ENCODE measurements around the gene SLC24A4.

- TF ChIP-seq, protein P1, sequence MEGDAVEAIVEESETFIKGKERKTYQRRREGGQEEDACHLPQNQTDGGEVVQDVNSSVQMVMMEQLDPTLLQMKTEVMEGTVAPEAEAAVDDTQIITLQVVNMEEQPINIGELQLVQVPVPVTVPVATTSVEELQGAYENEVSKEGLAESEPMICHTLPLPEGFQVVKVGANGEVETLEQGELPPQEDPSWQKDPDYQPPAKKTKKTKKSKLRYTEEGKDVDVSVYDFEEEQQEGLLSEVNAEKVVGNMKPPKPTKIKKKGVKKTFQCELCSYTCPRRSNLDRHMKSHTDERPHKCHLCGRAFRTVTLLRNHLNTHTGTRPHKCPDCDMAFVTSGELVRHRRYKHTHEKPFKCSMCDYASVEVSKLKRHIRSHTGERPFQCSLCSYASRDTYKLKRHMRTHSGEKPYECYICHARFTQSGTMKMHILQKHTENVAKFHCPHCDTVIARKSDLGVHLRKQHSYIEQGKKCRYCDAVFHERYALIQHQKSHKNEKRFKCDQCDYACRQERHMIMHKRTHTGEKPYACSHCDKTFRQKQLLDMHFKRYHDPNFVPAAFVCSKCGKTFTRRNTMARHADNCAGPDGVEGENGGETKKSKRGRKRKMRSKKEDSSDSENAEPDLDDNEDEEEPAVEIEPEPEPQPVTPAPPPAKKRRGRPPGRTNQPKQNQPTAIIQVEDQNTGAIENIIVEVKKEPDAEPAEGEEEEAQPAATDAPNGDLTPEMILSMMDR (IDR thresholded peaks at IDR 0.05; ENCODE audit: extremely low read depth in 1 of 2, insufficient read depth in 1 of 2, low read depth in 1 of 2, low read length in 2 of 2): no peak
- TF ChIP-seq EZH2 (IDR thresholded peaks at IDR 0.05; ENCODE audit: borderline replicate concordance, low read depth, low read length, severe bottlenecking): no peak
- TF ChIP-seq POLR2AphosphoS5 (IDR thresholded peaks at IDR 0.05; ENCODE audit: insufficient read depth, low read depth, low read length): no peak
- TF ChIP-seq, protein P2, sequence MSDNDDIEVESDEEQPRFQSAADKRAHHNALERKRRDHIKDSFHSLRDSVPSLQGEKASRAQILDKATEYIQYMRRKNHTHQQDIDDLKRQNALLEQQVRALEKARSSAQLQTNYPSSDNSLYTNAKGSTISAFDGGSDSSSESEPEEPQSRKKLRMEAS (IDR thresholded peaks at IDR 0.05; ENCODE audit: insufficient read depth, insufficient read length): no peak
- no peak for TF ChIP-seq MYC (IDR thresholded peaks at IDR 0.05; ENCODE audit: low read depth, low read length)
- TF ChIP-seq POLR2A (IDR thresholded peaks at IDR 0.05; ENCODE audit: low read depth, low read length): no peak
- TF ChIP-seq GATA2 (IDR thresholded peaks at IDR 0.05; ENCODE audit: insufficient read depth, insufficient read length, low read depth, low read length): no peak
- TF ChIP-seq JUN (IDR thresholded peaks at IDR 0.05; ENCODE audit: borderline replicate concordance, insufficient read depth, insufficient read length, low read depth): no peak
- TF ChIP-seq FOS (IDR thresholded peaks at IDR 0.05; ENCODE audit: borderline replicate concordance, insufficient read depth, low read length): no peak
Observed at GRCh38 chr14:92282669-92283068, 40.3 kb upstream of the SLC24A4 start.

Data from endothelial cell of umbilical vein (primary cell).